Heart left ventricle (tissue), 16 donors: ENCODE data around the gene CCDC187. TPM values are rescaled to one million over a fixed set of nuclear protein-coding genes. Genes with fewer than 3 reads are reported as not detected.

Experiments used
- ATAC-seq, 4 donors: fragments of 200-7000 bp; cut with Tn5 transposase; one replicate each; pipeline ENCODE4 v1.9.1; 2020 to 2022; ENCODE audit warnings: moderate library complexity in 4 of 4, mild to moderate bottlenecking in 3 of 4, moderate number of reproducible peaks in 1 of 4
- DNase-seq, 5 donors: peaks; one replicate each; pipeline ENCODE4 v3.0.0-alpha.2; 2020
- H3K27ac ChIP-seq, 12 donors: fragments of 200-600 bp; sonication (generic) in 4 of 12; one replicate each; pipeline versions ENCODE4 v1.5.0 to v1.8.0; 2016 to 2022; ENCODE audit warnings: mild to moderate bottlenecking in 2 of 12
- H3K27me3 ChIP-seq, 9 donors: fragments of 200-600 bp; sonication (generic) in 2 of 9; one replicate each; pipeline versions ENCODE4 v1.5.1 to v1.8.0; 2016 to 2022; ENCODE audit warnings: mild to moderate bottlenecking in 3 of 9
- H3K36me3 ChIP-seq, 9 donors: fragments of 200-600 bp; sonication (generic) in 2 of 9; one replicate each; pipeline versions ENCODE4 v1.5.0 to v1.8.0; 2018 to 2022; ENCODE audit warnings: mild to moderate bottlenecking in 2 of 9
- H3K4me1 ChIP-seq, 12 donors: fragments of 200-600 bp; sonication (generic) in 4 of 12; one replicate each; pipeline versions ENCODE4 v1.5.0 to v1.8.0; 2016 to 2022; ENCODE audit warnings: mild to moderate bottlenecking in 3 of 12
- H3K4me3 ChIP-seq, 12 donors: fragments of 200-600 bp; sonication (generic) in 4 of 12; one replicate each; pipeline versions ENCODE4 v1.5.0 to v1.8.0; 2017 to 2022; ENCODE audit warnings: mild to moderate bottlenecking in 9 of 12, moderate library complexity in 4 of 12
- H3K9me3 ChIP-seq, 12 donors: fragments of 200-600 bp; sonication (generic) in 4 of 12; one replicate each; pipeline versions ENCODE4 v1.5.0 to v1.8.0; 2016 to 2022; ENCODE audit warnings: mild to moderate bottlenecking in 1 of 12
- CTCF ChIP-seq, 12 donors: fragments of 200-600 bp; sonication (generic) in 4 of 12; IDR thresholded peaks; one replicate each; pipeline versions ENCODE4 v1.5.0 to v1.8.0; 2018 to 2022; ENCODE audit warnings: antibody characterized with exemption in 12 of 12, mild to moderate bottlenecking in 5 of 12
- POLR2A ChIP-seq, 2 donors: fragments of 450-650 bp; IDR thresholded peaks; one replicate each; pipeline ENCODE4 v1.6.1; 2017; ENCODE audit warnings: antibody characterized with exemption in 2 of 2, mild to moderate bottlenecking in 2 of 2, moderate library complexity in 2 of 2
- WGBS, 4 donors: extraction: QIAGEN DNeasy Blood & Tissue Kit in 2 of 4; methylation state at CpG; one replicate each; pipeline versions ENCODE4 v1.1.5 to v1.1.7; 2013 to 2018; 5-methylcytosine and 5-hydroxymethylcytosine counted together
- intact Hi-C, 10 donors: fragments of 100-400 bp; cut with DNase I; formaldehyde crosslinking; loops; one replicate each; pipeline versions ENCODE4 v1.11.1 to v1.14.2; 2022
- polyA plus RNA-seq, 2 donors: library from polyadenylated mRNA; stranded (reverse); fragments of 200-250 nt; gene quantifications; one replicate each; pipeline ENCODE4 v1.2.3, GENCODE V29; 2013
- total RNA-seq, 9 donors: library from RNA; depleted of rRNA in 2 of 9; stranded (reverse); fragments of >200 nt in 2 of 9; fragmentation: NEBNext Ultra II Directional in 3 of 9; extraction: Animal tissue kit (Norgen Biotek cat#: 25700) in 3 of 9; gene quantifications; one replicate each; pipeline versions ENCODE4 v1.1.0 to v1.2.4, GENCODE V29; 2016 to 2023
- donor health status: ischemic (EF 13 %, LVEDD 7.1; RV severe dilation, severe dysfunction).
- donor health status: healthy with polysubstance abuse.
- donor health status: DM: no; HTN: yes; CAD: no.
- donor health status: DM: no; HTN: no; CAD: no.
- donor health status: ischemic (EF 25% LVEDD 6.9; RV normal size, moderate dysfunction).
- donor health status: ischemic (EF 25% LVEDD 5.7; RV mildly dilated, moderate dysfunction).
- donor health status: healthy.
- donor health status: DM: yes; HTN: yes; CAD: no.
- donor health status: ischemic (EF 35%, LVEDD 5.7; RV mildly dilated, moderate dysfunction).
- donor health status: nonischemic (EF 11% LVEDD 7.7; RV severe dilation, severe dysfunction).
- donor health status: DM: yes; HTN: yes; CAD: no.
- donor health status: PGD.
- donor health status: ischemic (EF 29% LVEDD 5.4; RV normal size, mild dysfunction).
- donor health status: nonischemic (EF 23%, LVEDD 6.1; RV moderate dilation, normal function).

Gene CCDC187
- total and polyA plus RNA-seq, 11 donors, result 0.04 TPM; not detected in 10

DNA sequence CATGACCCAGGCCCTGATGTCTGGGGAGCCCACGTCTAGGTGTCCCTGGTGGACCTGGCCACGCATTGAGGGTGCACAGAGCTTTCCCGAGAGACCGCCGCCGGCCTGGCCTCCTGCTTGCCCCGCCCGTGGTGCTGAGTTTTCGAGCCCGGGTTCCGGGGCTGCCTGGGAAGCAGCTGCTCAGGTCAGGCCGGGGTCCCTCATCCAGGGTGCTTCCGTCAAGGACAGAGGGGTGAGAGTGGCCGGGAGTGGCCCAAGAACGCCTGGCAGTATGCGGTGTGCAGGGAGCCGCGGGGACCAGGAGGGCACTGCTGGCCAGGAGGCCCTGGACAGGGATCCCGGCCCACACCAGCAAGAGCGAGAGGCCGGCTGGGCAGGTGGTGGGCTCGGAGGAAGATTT is 19.6 kb downstream of the CCDC187 start:
- WGBS, 4 donors, result 62 to 70% (median 67%) methylated on average over 15 to 22 of the region's 22 CpGs

GRCh38 chr9:136283291-136284235 is 20.3 kb downstream of the CCDC187 start:
- peak overlapping the region in 7 of 12 donors; percentile 36 to 62 (median 54) for H3K27ac ChIP-seq
- H3K9me3 ChIP-seq, result peaks cover 0 to 7% (median 0%) of the 10 kb centered on the region in 12 donors
- DNase-seq (peak; percentile 75 to 85 (median 80)), ATAC-seq (peak; percentile 89 to 97 (median 94))
- H3K36me3 ChIP-seq, result no peaks in the 10 kb centered on the region
- H3K27me3 ChIP-seq, result peaks cover 0 to 30% (median 11%) of the 10 kb centered on the region in 9 donors
- TF ChIP-seq POLR2A (IDR thresholded peaks at IDR 0.05) (no peak), CTCF (IDR thresholded peaks at IDR 0.05) (peak; percentile 77 to 90 (median 82))
- peaks cover 0 to 10% (median 5%) of the 10 kb centered on the region in 12 donors for H3K4me1 ChIP-seq
- peak overlapping the region in 10 of 12 donors; percentile 4 to 52 (median 34) for H3K4me3 ChIP-seq
- 16 to 23% (median 19%) methylated on average over 22 to 31 of the region's 32 CpGs for WGBS, 4 donors
- intact Hi-C loops, result loop anchor here in 9 of 10 donors (1.0 to 10.0 kb wide), 9 partner anchors 111 to 681 kb away; partner anchors contain the start of gene UBAC1 (in 1 of the 9)

More for the DNA sequence above, 19.6 kb downstream of the CCDC187 start:
- peak in 1 of 5 donors; percentile 19 for DNase-seq
- no peak overlapping the region for H3K27ac ChIP-seq
- H3K36me3 ChIP-seq, result no peaks in the 10 kb centered on the region
- H3K9me3 ChIP-seq, result peaks cover 0 to 6% (median 0%) of the 10 kb centered on the region in 12 donors
- intact Hi-C loops, result loop anchor here in 8 of 10 donors (2.0 to 10.0 kb wide), 7 partner anchors 112 to 682 kb away; partner anchors contain the start of gene UBAC1 (in 1 of the 8)
- ATAC-seq, result no peak
- H3K27me3 ChIP-seq, result peaks cover 0 to 35% (median 14%) of the 10 kb centered on the region in 9 donors
- TF ChIP-seq POLR2A (IDR thresholded peaks at IDR 0.05), result no peak
- TF ChIP-seq CTCF (IDR thresholded peaks at IDR 0.05), result no peak
- H3K4me3 ChIP-seq, result no peak overlapping the region
- H3K4me1 ChIP-seq, result peaks cover 0 to 10% (median 5%) of the 10 kb centered on the region in 12 donors

GRCh38 chr9:136282272-136282861 is 21.5 kb downstream of the CCDC187 start:
- intact Hi-C loops, result loop anchor here in 9 of 10 donors (2.0 to 10.0 kb wide), 8 partner anchors 110 to 680 kb away; partner anchors contain the start of gene UBAC1 (in 1 of the 9)
- Histone ChIP-seq H3K27me3 (peaks cover 0 to 25% (median 9%) of the 10 kb centered on the region in 9 donors), H3K4me3 (no peak overlapping the region), H3K27ac (no peak overlapping the region), H3K9me3 (peaks cover 0 to 7% (median 0%) of the 10 kb centered on the region in 12 donors), H3K4me1 (peaks cover 0 to 10% (median 5%) of the 10 kb centered on the region in 12 donors), H3K36me3 (no peaks in the 10 kb centered on the region)
- ATAC-seq (no peak), DNase-seq (no peak)
- whole genome bisulfite sequencing, 4 donors, result 63 to 72% (median 67%) methylated on average over 8 to 14 of the region's 14 CpGs
- TF ChIP-seq CTCF (IDR thresholded peaks at IDR 0.05), result no peak
- TF ChIP-seq POLR2A (IDR thresholded peaks at IDR 0.05), result no peak
